Keratinocyte (primary cell): ENCODE measurements around the gene SSH2. TPM values are rescaled to one million over a fixed set of nuclear protein-coding genes. Genes with fewer than 3 reads are reported as not detected.

Experiments
- DNase-seq: peaks from one replicate; pipeline ENCODE4 v3.0.0-alpha.2; 2011; ENCODE audit warnings: low read depth, missing footprints, low spot score
- FAIRE-seq: peaks from 2 replicates; lab custom pipeline; 2011; peaks lifted over from hg19 to GRCh38; lab: Jason Lieb, UNC
- H2AFZ ChIP-seq: 2 replicates; pipeline ENCODE4 v1.6.0; 2012; ENCODE audit warnings: low read length, control low read depth, inconsistent platforms; ENCODE audit not compliant: control insufficient read depth
- H3K27ac ChIP-seq: 2 replicates; pipeline ENCODE4 v1.5.1; 2011; ENCODE audit warnings: low read length; ENCODE audit not compliant: control insufficient read depth, insufficient read depth
- H3K27me3 ChIP-seq: 3 replicates; pipeline ENCODE4 v1.6.0; 2011; ENCODE audit warnings: low read length; ENCODE audit not compliant: control insufficient read depth, insufficient read depth; ENCODE audit errors: extremely low read depth
- H3K36me3 ChIP-seq, 2 experiments: 2 replicates in 1 of 2; 3 replicates in 1 of 2; pipeline ENCODE4 v1.5.1; 2011; ENCODE audit warnings: low read length in 2 of 2, mild to moderate bottlenecking in 1 of 2; ENCODE audit not compliant: control insufficient read depth in 2 of 2, insufficient read depth in 2 of 2; ENCODE audit errors: extremely low read depth in 1 of 2
- H3K4me1 ChIP-seq: 3 replicates; pipeline ENCODE4 v1.5.1; 2011; ENCODE audit warnings: low read length; ENCODE audit not compliant: control insufficient read depth, insufficient read depth; ENCODE audit errors: extremely low read depth
- H3K4me2 ChIP-seq: 3 replicates; pipeline ENCODE4 v1.6.0; 2011; ENCODE audit warnings: low read depth, low read length; ENCODE audit not compliant: control insufficient read depth, insufficient read depth; ENCODE audit errors: extremely low read depth
- H3K4me3 ChIP-seq, 3 experiments: fragments of 200-600 bp in 1 of 3; sonication (generic) in 1 of 3; 2 replicates in 2 of 3; 3 replicates in 1 of 3; pipeline ENCODE4 v1.5.1; 2011 to 2016; ENCODE audit warnings: low read length in 3 of 3, mild to moderate bottlenecking in 3 of 3, control low read depth in 2 of 3, inconsistent platforms in 1 of 3, low read depth in 1 of 3, mixed read lengths in 1 of 3, mixed run types in 1 of 3, moderate library complexity in 1 of 3; ENCODE audit not compliant: control insufficient read depth in 2 of 3, insufficient read depth in 2 of 3; ENCODE audit errors: extremely low read depth in 1 of 3
- H3K79me2 ChIP-seq: 2 replicates; pipeline ENCODE4 v1.6.0; 2012; ENCODE audit warnings: low read length; ENCODE audit not compliant: control insufficient read depth, insufficient read depth
- H3K9ac ChIP-seq: 3 replicates; pipeline ENCODE4 v1.6.0; 2011; ENCODE audit warnings: low read length; ENCODE audit not compliant: control insufficient read depth, insufficient read depth; ENCODE audit errors: extremely low read depth
- H3K9me1 ChIP-seq: 3 replicates; pipeline ENCODE4 v1.6.0; 2011; ENCODE audit warnings: low read length; ENCODE audit not compliant: control insufficient read depth, insufficient read depth; ENCODE audit errors: extremely low read depth
- H3K9me3 ChIP-seq: 2 replicates; pipeline ENCODE4 v1.5.1; 2012; ENCODE audit warnings: low read depth, low read length; ENCODE audit not compliant: control insufficient read depth
- H4K20me1 ChIP-seq: 3 replicates; pipeline ENCODE4 v1.6.0; 2011; ENCODE audit warnings: low read length; ENCODE audit not compliant: control insufficient read depth, insufficient read depth; ENCODE audit errors: extremely low read depth
- EZH2 ChIP-seq: IDR thresholded peaks from one replicate; pipeline ENCODE4 v1.6.1; 2012; ENCODE audit warnings: inconsistent platforms, mild to moderate bottlenecking, low read length, moderate library complexity
- dilution Hi-C: fragments of 300-500 bp; cut with MboI; formaldehyde crosslinking; loops from one replicate; pipeline ENCODE4 v1.7.0; 2020; ENCODE audit warnings: low sequenced_read_pairs; ENCODE audit not compliant: extremely low pct_ligation_motif_present
- polyA plus RNA-seq, 5 experiments: library from polyadenylated mRNA; depleted of rRNA in 3 of 5; stranded (reverse) in 3 of 5; stranded (forward) in 1 of 5; unstranded in 1 of 5; fragments of >200 nt; gene quantifications; 1 replicate in 1 of 5; 2 replicates in 3 of 5; 3 replicates in 1 of 5; pipeline versions ENCODE4 v1.2.1 to v1.2.3, GENCODE V29; 2011 to 2012; ENCODE audit warnings: missing spikeins in 2 of 5, low read depth in 1 of 5, low replicate concordance in 1 of 5
- TF ChIP-seq, protein P1 (sequence below), 3 experiments: IDR thresholded peaks in 1 of 3; conservative IDR thresholded peaks in 1 of 3; optimal IDR thresholded peaks in 1 of 3; 2 replicates in 2 of 3; 3 replicates in 1 of 3; pipeline versions ENCODE3 to v1.5.1; 2011; ENCODE audit warnings: low read length in 3 of 3, mild to moderate bottlenecking in 3 of 3, moderate library complexity in 2 of 3, control low read depth in 1 of 3, inconsistent platforms in 1 of 3; ENCODE audit not compliant: insufficient read depth in 2 of 3; ENCODE audit errors: extremely low read depth in 1 of 3

SSH2 gene
- polyA plus RNA-seq, 1 donor (not counting 4 experiments of a cell fraction or from before 2014, with no cell fraction given), result 13.9 TPM

DNA sequence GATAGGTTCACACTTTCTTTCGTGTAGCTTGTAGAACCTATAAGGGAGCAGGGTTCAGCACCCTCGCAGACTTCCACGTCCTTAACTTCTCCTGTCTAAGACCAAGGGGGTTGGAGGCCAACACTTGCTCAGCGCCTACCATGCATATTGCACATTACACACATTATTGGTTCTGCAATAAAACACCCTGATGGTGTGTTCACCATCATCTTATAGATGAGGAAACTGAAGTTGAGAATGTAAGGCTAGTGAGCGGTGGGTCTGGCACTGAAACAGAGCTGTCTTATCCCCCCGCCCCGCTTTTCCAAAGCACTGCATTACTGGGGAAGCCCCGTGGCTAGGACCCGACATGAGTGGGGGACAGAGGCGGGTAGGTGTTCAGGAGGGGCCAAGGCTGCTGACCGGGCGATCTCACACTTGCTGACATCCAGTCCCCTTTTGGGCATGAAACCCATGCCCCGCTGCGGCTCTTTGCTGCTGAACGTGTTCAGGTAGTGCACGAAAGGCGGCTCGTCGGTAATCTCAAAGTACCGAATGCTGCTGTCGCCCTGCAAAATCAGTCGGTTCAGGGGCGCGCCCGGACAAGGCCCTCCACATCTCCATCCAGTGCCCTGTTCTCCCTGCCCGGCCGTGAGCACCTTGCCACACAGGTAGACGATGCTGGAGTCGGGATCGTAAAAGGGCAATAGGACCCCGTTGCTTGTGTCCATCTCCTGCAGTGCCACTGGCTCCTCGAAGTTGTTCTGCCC is 313.6 kb downstream of the SSH2 start:
- no peaks in the 10 kb centered on the region for H3K9me3 ChIP-seq
- TF ChIP-seq EZH2, result no peak
- TF ChIP-seq, protein P1, sequence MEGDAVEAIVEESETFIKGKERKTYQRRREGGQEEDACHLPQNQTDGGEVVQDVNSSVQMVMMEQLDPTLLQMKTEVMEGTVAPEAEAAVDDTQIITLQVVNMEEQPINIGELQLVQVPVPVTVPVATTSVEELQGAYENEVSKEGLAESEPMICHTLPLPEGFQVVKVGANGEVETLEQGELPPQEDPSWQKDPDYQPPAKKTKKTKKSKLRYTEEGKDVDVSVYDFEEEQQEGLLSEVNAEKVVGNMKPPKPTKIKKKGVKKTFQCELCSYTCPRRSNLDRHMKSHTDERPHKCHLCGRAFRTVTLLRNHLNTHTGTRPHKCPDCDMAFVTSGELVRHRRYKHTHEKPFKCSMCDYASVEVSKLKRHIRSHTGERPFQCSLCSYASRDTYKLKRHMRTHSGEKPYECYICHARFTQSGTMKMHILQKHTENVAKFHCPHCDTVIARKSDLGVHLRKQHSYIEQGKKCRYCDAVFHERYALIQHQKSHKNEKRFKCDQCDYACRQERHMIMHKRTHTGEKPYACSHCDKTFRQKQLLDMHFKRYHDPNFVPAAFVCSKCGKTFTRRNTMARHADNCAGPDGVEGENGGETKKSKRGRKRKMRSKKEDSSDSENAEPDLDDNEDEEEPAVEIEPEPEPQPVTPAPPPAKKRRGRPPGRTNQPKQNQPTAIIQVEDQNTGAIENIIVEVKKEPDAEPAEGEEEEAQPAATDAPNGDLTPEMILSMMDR (optimal IDR thresholded peaks at IDR 0.05 in 1 of 3, IDR thresholded peaks at IDR 0.05 in 1 of 3, conservative IDR thresholded peaks at IDR 0.05 in 1 of 3; ENCODE audit: extremely low read depth in 1 of 3, insufficient read depth in 2 of 3, low read length in 3 of 3), result no peak
- H3K27ac ChIP-seq, result no peak overlapping the region
- dilution Hi-C loops, result no loop called here
- H2AFZ ChIP-seq, result no peak overlapping the region
- DNase-seq (no peak), FAIRE-seq (no peak)
- peak overlapping the region in 1 of 3 experiments; percentile 58 for H3K4me3 ChIP-seq
- H3K4me2 ChIP-seq, result peak overlapping the region; percentile 75
- no peaks in the 10 kb centered on the region for H3K9me1 ChIP-seq
- peaks cover 16% of the 10 kb centered on the region for H3K79me2 ChIP-seq
- H3K9ac ChIP-seq, result no peak overlapping the region
- H4K20me1 ChIP-seq, result no peaks in the 10 kb centered on the region
- peaks cover 63% of the 10 kb centered on the region for H3K4me1 ChIP-seq
- H3K27me3 ChIP-seq, result no peaks in the 10 kb centered on the region
- H3K36me3 ChIP-seq, result peaks cover 0 to 5% of the 10 kb centered on the region in 2 experiments

- Histone ChIP-seq H3K9me3 (no peaks in the 10 kb centered on the region), H2AFZ (no peak overlapping the region), H4K20me1 (no peaks in the 10 kb centered on the region), H3K9me1 (no peaks in the 10 kb centered on the region), H3K4me3 (peak overlapping the region in 1 of 3 experiments; percentile 53), H3K79me2 (peaks cover 8% of the 10 kb centered on the region), H3K36me3 (peaks cover 0 to 5% of the 10 kb centered on the region in 2 experiments), H3K27ac (no peak overlapping the region), H3K27me3 (no peaks in the 10 kb centered on the region), H3K4me2 (peak overlapping the region; percentile 72), H3K9ac (peak overlapping the region; percentile 18), H3K4me1 (peaks cover 58% of the 10 kb centered on the region)
- TF ChIP-seq, protein P1 (optimal IDR thresholded peaks at IDR 0.05 in 1 of 3, IDR thresholded peaks at IDR 0.05 in 1 of 3, conservative IDR thresholded peaks at IDR 0.05 in 1 of 3; ENCODE audit: extremely low read depth in 1 of 3, insufficient read depth in 2 of 3, low read length in 3 of 3), result no peak
- no peak for TF ChIP-seq EZH2
- DNase-seq (no peak), FAIRE-seq (peak; percentile 39)
- dilution Hi-C loops, result no loop called here
These were observed 314.3 kb downstream of the SSH2 start for GRCh38 chr17:29615492-29616299.
